ENCODE data around the gene CRYGN. TPM values are rescaled to one million over a fixed set of nuclear protein-coding genes. Genes with fewer than 3 reads are reported as not detected.

Gene CRYGN
- total and polyA plus RNA-seq, 2 of the 13 experiments (the other 11 are each of a cell fraction or from before 2014, with no cell fraction given) = 0.11 TPM; not detected in 1

DNA sequence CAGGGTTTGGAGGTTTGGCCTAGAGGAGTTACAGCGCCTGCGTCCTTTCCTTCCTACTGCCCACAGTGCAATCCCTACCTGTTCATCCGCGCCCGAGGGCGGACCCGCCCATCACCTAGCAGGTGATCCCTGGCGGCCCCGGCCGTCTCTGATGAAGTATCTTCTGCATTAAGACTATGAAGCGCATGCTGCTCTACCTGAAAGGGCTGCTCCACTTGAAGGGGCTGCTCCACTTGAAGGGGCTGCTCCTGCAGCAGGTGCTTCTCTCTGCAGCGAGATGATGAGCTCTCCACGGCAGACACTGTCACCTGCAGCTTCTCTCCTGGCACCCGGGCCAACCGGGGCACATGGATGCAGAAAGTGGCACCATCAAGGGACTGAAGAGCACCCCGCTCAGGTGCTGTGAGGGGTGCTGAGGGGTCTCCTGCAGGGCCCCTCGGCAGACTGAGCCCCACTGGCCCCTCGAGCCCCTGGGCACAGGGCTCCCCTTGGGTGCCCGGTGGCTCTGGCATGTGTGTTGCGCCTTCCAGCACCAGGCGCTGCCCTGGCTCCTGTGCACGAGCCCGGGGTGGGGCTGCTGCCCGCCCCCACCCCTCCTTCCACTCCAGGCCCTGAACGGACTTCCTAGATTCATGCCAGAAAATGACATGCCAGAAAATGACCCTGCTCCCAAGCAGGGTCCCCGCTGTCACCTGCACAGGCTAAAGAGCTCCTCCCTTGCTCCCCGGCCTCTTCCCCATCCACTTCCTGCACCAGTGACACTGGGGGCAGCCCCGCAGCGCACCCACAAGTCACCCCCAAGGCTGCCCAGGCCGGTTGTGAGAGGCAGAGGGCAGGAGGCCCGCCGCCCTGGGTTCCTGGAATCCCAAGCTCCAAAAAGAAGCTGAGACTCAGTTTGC, 59.5 kb downstream of the CRYGN start:
- no peaks in the 10 kb centered on the region for H3K9me3 ChIP-seq (ENCODE audit: low read length)
- no peak overlapping the region for H3K4me2 ChIP-seq (ENCODE audit: low read depth, low read length)
- no peak overlapping the region for H3K27ac ChIP-seq (ENCODE audit: extremely low read length, insufficient read depth, low read length)
- in situ Hi-C loops (cut with HindIII; ENCODE audit: extremely low pct_ligation_motif_present, low pct_unique_long_range_greater_than_20kb) (no loop called here), intact Hi-C loops (cut with micrococcal nuclease; ENCODE audit: unreplicated experiment) (no loop called here)
- POLR2A ChIA-PET = no interaction called here
- H3K4me3 ChIP-seq (replicated peaks in 1 of 3; ENCODE audit: insufficient read depth in 1 of 3, low read depth in 2 of 3, low read length in 3 of 3) = no peak overlapping the region
- FAIRE-seq = no peak
- H3K79me2 ChIP-seq (ENCODE audit: insufficient read depth, low read length) = no peaks in the 10 kb centered on the region
- no peaks in the 10 kb centered on the region; the same call in 1 of the 2 replicates for H4K20me1 ChIP-seq (ENCODE audit: insufficient read depth, low read length)
- 77% methylated on average over 8 of the region's 32 CpGs for WGBS (ENCODE audit: low lambda C conversion rate)
- H2AFZ ChIP-seq (ENCODE audit: low read length) = no peak overlapping the region
- CTCF ChIA-PET (ENCODE audit: low intra/inter-chr PET ratio, low total read pairs) = no interaction called here
- no peak for DNase-seq (ENCODE audit: low spot score)
- no peaks in the 10 kb centered on the region for H3K4me1 ChIP-seq (ENCODE audit: insufficient read depth, low read length)
- H3K9ac ChIP-seq (ENCODE audit: insufficient read depth, low read depth, low read length) = no peak overlapping the region
- BruUV-seq (replicated peaks) = no TSS peak
- ATAC-seq = no peak
- H3K27me3 ChIP-seq (ENCODE audit: control insufficient read depth in 1 of 2, insufficient read depth in 2 of 2, low read length in 2 of 2) = peaks cover 9 to 38% of the 10 kb centered on the region in 2 experiments
- peaks cover 0 to 24% of the 10 kb centered on the region in 2 experiments; a peak in 2 of 5 replicates for H3K36me3 ChIP-seq (replicated peaks in 1 of 2; ENCODE audit: control insufficient read depth in 1 of 2, insufficient read depth in 2 of 2, low read length in 2 of 2)
- TF ChIP-seq ZNF256 (CRISPR knock-in tag; conservative IDR thresholded peaks at IDR 0.05) (no peak), ZNF530 (CRISPR knock-in tag; IDR thresholded peaks at IDR 0.05; ENCODE audit: low read depth) (no peak), NR2F2 (IDR thresholded peaks at IDR 0.05; ENCODE audit: borderline replicate concordance, low read depth) (no peak), SMAD9 (CRISPR knock-in tag; IDR thresholded peaks at IDR 0.05) (no peak)
- TF ChIP-seq, protein P1, sequence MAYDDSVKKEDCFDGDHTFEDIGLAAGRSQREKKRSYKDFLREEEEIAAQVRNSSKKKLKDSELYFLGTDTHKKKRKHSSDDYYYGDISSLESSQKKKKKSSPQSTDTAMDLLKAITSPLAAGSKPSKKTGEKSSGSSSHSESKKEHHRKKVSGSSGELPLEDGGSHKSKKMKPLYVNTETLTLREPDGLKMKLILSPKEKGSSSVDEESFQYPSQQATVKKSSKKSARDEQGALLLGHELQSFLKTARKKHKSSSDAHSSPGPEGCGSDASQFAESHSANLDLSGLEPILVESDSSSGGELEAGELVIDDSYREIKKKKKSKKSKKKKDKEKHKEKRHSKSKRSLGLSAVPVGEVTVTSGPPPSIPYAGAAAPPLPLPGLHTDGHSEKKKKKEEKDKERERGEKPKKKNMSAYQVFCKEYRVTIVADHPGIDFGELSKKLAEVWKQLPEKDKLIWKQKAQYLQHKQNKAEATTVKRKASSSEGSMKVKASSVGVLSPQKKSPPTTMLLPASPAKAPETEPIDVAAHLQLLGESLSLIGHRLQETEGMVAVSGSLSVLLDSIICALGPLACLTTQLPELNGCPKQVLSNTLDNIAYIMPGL (CRISPR knock-in tag; IDR thresholded peaks at IDR 0.05; ENCODE audit: borderline replicate concordance in 1 of 2, low read depth in 1 of 2) = no peak
- TF ChIP-seq, protein P2, sequence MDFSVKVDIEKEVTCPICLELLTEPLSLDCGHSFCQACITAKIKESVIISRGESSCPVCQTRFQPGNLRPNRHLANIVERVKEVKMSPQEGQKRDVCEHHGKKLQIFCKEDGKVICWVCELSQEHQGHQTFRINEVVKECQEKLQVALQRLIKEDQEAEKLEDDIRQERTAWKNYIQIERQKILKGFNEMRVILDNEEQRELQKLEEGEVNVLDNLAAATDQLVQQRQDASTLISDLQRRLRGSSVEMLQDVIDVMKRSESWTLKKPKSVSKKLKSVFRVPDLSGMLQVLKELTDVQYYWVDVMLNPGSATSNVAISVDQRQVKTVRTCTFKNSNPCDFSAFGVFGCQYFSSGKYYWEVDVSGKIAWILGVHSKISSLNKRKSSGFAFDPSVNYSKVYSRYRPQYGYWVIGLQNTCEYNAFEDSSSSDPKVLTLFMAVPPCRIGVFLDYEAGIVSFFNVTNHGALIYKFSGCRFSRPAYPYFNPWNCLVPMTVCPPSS (IDR thresholded peaks at IDR 0.05) = no peak
- TF ChIP-seq, protein P3, sequence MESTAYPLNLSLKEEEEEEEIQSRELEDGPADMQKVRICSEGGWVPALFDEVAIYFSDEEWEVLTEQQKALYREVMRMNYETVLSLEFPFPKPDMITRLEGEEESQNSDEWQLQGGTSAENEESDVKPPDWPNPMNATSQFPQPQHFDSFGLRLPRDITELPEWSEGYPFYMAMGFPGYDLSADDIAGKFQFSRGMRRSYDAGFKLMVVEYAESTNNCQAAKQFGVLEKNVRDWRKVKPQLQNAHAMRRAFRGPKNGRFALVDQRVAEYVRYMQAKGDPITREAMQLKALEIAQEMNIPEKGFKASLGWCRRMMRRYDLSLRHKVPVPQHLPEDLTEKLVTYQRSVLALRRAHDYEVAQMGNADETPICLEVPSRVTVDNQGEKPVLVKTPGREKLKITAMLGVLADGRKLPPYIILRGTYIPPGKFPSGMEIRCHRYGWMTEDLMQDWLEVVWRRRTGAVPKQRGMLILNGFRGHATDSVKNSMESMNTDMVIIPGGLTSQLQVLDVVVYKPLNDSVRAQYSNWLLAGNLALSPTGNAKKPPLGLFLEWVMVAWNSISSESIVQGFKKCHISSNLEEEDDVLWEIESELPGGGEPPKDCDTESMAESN (CRISPR knock-in tag; conservative IDR thresholded peaks at IDR 0.05) = no peak
- TF ChIP-seq, protein P4, sequence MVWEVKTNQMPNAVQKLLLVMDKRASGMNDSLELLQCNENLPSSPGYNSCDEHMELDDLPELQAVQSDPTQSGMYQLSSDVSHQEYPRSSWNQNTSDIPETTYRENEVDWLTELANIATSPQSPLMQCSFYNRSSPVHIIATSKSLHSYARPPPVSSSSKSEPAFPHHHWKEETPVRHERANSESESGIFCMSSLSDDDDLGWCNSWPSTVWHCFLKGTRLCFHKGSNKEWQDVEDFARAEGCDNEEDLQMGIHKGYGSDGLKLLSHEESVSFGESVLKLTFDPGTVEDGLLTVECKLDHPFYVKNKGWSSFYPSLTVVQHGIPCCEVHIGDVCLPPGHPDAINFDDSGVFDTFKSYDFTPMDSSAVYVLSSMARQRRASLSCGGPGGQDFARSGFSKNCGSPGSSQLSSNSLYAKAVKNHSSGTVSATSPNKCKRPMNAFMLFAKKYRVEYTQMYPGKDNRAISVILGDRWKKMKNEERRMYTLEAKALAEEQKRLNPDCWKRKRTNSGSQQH (CRISPR knock-in tag; IDR thresholded peaks at IDR 0.05; ENCODE audit: low read depth) = no peak
- TF ChIP-seq, protein P5, sequence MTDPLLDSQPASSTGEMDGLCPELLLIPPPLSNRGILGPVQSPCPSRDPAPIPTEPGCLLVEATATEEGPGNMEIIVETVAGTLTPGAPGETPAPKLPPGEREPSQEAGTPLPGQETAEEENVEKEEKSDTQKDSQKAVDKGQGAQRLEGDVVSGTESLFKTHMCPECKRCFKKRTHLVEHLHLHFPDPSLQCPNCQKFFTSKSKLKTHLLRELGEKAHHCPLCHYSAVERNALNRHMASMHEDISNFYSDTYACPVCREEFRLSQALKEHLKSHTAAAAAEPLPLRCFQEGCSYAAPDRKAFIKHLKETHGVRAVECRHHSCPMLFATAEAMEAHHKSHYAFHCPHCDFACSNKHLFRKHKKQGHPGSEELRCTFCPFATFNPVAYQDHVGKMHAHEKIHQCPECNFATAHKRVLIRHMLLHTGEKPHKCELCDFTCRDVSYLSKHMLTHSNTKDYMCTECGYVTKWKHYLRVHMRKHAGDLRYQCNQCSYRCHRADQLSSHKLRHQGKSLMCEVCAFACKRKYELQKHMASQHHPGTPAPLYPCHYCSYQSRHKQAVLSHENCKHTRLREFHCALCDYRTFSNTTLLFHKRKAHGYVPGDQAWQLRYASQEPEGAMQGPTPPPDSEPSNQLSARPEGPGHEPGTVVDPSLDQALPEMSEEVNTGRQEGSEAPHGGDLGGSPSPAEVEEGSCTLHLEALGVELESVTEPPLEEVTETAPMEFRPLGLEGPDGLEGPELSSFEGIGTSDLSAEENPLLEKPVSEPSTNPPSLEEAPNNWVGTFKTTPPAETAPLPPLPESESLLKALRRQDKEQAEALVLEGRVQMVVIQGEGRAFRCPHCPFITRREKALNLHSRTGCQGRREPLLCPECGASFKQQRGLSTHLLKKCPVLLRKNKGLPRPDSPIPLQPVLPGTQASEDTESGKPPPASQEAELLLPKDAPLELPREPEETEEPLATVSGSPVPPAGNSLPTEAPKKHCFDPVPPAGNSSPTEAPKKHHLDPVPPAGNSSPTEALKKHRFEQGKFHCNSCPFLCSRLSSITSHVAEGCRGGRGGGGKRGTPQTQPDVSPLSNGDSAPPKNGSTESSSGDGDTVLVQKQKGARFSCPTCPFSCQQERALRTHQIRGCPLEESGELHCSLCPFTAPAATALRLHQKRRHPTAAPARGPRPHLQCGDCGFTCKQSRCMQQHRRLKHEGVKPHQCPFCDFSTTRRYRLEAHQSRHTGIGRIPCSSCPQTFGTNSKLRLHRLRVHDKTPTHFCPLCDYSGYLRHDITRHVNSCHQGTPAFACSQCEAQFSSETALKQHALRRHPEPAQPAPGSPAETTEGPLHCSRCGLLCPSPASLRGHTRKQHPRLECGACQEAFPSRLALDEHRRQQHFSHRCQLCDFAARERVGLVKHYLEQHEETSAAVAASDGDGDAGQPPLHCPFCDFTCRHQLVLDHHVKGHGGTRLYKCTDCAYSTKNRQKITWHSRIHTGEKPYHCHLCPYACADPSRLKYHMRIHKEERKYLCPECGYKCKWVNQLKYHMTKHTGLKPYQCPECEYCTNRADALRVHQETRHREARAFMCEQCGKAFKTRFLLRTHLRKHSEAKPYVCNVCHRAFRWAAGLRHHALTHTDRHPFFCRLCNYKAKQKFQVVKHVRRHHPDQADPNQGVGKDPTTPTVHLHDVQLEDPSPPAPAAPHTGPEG (CRISPR knock-in tag; IDR thresholded peaks at IDR 0.05) = no peak
